HG03469 (cell line): ENCODE measurements around the gene TMEM108.

Experiments used
- ATAC-seq: cut with Tn5 transposase; IDR thresholded peaks from one replicate; pipeline ENCODE4 v1.9.1; 2021; ENCODE audit warnings: mild to moderate bottlenecking, moderate library complexity, moderate number of reproducible peaks; ENCODE audit not compliant: unreplicated experiment

Gene TMEM108

DNA sequence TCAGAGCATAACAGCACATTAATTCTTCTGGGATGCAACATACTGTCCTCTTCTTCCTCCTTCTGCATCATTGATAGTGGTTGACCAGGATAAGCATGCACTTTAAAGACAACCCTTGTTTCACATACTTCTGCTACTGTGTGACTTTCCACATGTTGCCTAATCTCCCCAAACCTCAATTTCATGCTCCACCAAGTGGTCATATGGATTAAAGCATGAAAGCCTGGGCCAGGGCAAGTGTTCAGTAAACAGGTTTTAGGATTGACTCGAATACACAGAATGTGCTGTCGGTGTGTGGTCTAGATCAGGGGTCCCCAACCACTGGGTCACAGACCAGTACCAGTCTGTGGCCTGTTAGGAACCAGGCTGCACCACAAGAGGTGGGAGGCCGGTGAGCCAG lies 339.2 kb downstream of the TMEM108 start:
- no peak for ATAC-seq

DNA sequence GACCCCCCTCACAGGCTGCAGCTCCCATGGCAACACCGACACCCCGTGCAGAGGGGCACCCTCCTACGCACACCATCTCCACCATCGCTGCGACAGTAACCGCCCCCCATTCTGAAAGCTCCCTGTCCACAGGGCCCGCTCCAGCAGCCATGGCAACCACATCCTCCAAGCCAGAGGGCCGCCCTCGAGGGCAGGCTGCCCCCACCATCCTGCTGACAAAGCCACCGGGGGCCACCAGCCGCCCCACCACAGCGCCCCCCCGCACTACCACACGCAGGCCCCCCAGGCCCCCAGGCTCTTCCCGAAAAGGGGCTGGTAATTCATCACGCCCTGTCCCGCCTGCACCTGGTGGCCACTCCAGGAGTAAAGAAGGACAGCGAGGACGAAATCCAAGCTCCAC lies 341.7 kb downstream of the TMEM108 start:
- no peak for ATAC-seq

DNA sequence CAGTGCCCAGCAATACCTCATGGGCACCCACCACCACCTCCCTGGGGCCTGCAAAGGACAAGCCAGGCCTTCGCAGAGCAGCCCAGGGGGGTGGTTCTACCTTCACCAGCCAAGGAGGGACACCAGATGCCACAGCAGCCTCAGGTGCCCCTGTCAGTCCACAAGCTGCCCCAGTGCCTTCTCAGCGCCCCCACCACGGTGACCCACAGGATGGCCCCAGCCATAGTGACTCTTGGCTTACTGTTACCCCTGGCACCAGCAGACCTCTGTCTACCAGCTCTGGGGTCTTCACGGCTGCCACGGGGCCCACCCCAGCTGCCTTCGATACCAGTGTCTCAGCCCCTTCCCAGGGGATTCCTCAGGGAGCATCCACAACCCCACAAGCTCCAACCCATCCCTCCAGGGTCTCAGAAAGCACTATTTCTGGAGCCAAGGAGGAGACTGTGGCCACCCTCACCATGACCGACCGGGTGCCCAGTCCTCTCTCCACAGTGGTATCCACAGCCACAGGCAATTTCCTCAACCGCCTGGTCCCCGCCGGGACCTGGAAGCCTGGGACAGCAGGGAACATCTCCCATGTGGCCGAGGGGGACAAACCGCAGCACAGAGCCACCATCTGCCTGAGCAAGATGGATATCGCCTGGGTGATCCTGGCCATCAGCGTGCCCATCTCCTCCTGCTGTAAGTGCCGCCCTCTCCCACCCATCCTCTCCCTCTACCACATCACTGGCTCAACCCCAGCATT lies 342.5 kb downstream of the TMEM108 start:
- no peak for ATAC-seq

DNA sequence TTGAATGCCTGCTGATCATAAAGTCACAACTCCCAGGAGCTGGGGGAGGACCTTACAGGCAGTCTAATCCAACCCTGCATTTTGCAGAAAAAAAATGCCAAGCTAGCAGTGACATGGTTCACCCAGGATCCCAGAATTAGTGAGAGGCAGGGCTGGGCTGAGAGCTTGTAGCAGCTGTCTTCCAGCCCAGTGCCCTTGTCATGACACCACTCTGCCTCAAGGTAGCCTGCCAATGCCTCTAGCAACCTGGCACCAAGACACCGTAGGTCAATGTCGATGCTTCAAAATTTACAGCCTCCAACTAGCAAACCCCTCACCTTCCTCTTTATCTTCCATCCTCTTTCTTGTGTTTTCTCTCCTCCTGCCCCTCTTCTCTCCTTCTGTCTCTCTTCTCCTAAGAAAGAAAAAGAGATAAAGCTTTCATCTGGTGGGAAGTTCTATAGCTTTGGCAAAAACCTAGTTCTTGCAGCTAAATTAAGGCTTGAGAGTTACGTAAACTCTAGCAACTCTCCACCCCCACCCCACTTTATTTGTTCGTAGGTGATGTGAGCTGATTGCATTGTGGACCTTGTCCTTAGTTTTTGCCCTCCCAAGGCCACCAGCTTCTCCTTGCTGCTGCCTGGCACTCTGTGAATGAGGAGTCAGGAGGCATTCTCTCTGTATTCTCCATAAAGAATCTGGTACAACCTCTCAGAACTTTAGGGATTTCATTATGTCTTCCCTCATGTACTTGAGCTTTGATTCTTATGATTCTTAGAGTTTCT lies 343.3 kb downstream of the TMEM108 start:
- no peak for ATAC-seq

DNA sequence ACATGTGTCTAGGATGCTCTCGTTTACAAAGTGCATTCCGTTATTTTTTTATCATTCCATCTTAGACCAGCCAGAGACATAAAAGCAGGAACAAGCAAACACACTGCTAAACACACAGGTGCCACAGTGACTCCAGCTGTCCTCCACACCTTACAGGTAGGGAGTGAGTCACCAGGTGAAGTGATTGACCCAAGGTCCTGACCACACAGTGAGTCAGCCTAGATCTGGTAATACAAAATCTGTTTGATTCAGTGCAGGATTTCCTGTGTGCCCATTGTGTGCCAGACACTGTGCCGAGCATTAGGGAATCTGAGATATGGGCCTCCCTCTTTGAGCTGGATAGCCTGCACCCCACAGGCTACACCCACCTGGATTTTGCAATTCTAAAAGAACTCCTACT lies 345.0 kb downstream of the TMEM108 start:
- no peak for ATAC-seq

DNA sequence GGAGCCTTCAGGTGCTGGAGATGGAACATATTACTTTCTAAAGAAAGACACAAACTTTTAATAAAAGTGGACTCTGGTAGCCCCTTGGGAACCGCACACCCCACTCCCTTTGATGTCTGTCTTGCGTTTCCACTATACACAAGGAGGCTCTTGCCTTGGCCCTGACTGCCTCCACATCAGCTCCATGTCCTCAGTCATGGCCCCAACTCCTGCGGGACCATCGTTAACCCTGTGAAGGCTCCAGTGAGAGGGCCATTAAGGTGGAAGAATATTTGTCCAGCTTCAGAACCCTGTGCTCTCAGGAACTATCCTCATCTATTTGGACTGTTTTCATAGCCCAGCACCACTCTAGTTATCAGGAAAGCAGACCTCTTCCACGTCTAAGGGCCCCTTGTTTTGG lies 345.6 kb downstream of the TMEM108 start:
- ATAC-seq, result no peak

DNA sequence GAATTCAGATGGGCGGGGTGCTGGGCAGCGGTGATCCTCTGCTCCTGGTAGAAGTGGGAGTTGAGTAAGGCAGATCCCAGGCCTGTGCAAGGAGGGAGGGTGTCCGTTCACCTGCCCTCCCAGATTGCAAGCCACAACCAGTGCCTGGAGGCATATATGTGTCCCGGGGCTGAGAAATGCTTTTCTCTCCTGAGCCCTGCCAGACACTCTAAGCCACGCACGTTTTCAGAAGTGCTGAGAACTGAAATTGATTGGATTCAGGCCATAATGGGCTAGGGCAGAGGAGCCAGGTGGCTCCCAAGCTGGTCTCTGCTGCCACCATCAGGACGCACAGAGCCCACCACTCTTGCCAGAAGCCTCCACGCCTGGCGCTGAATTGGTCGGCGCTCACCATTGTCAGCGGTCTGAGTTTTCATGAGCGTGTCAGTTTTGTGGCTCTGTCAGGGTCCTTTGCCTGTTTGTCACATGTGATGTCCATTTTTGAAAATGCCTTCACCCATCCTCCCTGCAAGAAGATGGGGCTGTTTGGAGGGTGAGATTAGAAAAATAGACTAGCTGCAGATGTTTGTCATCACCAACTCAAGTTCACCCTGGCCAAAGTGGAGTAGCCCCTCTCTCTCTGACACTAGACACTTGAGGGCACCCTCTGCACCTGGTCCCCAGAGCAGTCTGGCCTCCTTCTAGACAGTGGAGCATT lies 346.3 kb downstream of the TMEM108 start:
- no peak for ATAC-seq

DNA sequence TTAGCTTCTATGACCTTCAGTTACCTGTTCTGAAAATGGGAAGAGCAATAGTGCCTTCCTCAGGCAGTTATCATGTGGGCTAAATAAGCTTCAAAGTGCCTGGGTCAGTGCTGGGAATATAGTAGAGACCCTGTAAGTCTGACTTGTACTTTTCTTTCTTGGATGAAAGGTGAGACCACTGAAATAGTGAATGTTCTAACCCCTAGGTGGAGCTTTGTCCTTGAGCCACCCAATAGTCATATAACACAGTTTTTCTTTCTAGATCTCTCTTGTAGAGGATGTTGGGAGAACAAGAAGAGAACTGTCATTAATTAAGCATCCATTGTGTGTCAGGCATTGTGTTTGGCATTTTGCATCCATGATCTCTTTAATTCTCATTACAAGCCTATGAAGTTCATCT lies 348.7 kb downstream of the TMEM108 start:
- no peak for ATAC-seq

DNA sequence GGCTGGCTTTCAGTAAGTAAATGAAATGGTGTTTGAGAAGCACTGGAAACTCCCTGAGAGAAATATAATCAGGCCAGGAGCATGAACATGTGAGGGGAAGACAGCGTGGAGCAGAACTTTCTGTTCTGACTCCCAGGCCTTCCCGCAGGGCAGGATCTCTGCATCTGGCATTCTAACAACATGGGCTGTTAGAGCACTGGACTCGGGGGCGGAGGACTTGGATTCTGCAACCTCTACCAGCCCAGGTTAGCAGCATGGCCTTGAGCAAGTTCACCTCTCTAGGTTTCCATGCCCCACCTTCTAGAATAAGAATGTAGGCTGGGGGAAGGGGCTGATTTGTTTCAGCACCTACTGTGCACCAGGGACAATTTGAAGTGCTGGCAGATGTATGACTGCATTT lies 349.1 kb downstream of the TMEM108 start:
- ATAC-seq, result no peak

DNA sequence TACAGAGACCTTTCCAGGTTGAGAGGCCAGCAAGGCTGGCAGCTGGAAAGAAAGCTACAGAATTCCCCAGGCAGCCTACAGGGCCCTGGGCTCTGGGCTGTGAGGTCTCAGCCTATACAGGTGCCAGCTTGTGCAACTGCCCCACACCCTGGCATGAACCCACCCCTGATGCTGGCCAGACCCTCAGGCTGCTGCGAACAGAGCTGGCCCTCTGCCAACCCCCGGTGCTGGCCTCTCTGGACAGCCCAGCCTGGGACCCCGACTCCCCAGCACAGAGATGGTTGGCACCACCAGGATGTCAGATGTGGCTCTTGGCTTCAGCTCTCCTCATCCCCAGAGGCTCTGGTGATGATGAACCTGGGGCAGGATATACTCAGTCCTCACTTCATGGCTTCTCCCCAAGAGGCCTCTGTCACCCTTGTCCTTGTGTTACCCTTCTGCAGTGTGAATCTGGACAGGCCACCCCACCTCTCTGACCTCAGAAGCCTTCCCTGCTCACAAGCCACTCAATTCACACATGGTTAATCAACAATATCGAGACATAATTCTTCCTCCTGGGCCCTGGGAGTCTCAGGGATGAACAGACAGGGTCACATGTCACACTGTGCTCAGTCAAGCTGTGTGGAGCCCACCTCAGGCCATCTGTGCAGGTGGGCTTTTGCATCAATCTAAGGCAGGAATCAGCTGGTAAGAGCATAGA lies 350.7 kb downstream of the TMEM108 start:
- no peak for ATAC-seq

DNA sequence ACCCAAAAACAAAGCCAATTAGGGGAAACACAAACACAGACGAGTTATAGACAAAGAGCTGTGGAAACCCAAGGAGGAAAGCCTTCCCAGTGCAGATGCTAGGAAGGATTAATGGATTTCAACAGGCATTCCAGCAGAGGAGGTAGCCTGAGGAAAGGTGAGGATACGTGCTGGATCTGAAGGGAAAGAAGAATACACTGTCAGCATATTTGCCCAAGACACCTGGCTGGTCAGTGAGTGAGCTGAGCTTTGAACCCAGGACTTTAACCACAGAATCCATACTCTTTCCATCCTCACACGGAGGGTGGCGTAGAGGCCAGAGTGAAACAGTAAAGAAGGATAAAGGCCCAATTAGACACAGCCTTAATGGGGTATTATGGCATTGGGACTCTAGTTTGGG lies 352.5 kb downstream of the TMEM108 start:
- no peak for ATAC-seq

DNA sequence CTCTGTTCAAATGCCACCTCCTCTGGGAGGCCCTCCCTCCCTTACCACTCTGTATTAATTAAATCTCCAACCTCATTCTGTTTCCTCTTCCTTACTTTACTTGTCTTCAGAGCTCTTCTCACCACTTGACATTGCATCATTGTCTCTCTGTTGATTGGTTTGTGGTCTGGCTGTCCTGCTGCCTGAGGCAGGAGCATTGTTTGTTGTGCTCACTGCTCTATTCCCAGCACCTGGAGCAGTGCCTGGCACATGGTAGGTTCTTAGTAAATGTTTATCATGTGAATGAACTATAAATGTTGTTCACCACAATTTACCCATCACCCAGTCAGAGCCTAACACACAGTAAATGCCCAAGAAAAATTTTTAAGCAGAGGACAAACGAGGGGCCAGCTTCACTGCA lies 355.0 kb downstream of the TMEM108 start:
- no peak for ATAC-seq

DNA sequence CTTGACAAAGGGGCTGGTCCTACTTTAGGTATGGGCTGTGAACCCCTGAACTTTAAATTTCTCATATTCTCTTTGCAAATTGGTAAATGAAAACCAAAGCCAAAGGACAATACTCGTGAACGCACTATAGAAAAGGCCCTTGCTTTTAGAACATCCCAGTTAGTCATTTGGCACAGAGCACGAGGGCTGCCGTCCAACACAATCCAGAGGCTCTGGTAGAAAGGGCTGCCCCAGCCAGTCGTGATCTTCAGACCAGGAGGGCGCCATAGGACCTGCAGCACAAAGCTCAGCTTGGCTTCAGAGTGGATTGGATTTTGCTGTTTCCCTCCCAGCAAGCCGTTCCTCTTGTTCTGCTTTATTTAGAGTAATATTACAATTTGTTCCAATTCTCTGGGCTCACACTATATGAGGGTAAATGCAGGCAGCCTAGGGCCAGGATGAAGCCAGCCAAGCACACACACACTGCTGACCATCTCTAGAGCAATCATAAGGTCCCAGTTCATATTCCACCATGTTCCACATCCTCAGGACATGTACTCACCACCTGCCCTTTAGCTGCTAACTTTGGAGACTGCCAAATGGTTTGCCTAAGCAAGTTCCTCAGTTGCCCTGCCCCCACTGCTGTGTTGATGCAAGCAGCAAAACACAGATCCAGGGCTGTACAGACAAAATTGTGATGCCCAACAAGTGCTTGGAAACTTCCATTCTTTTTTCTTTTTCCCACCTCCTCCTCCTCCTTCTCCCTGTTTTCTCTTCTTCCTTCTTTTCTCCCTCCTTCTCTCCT lies 355.7 kb downstream of the TMEM108 start:
- ATAC-seq, result no peak

DNA sequence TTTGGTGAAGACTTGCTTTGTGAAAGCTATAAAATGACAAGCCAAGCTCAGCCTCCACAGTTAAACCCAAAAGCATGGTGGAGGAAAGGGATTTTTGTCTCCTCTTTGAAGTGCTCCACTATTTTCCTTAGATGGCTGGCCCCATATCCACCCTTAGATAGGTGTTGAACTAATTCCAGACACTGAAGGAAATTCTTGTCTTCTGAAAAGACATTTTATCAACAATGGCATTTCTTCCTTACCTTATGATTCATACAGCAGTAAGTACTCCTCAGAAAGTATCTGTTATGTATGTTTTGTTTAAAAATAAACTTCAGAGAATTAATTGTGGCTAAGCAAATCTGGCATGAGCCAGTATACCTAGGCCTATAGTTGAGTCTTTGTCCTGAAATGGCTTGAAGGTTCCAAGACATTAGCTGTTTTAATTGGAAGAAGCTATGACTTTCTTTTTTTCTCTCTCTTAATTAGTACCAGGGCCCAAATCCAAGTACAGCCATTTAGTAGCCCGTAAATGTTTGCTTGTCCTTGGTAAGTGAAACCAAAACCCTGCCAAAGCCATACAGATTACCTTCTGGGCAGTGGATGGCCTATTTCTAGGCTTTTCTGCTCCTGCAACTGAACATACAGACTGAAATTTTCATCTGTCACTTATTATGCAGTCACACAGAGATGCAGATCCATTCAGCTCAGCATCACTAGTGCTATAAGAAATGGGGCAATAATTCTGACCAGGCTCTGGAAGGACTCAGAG lies 356.5 kb downstream of the TMEM108 start:
- ATAC-seq, result no peak

DNA sequence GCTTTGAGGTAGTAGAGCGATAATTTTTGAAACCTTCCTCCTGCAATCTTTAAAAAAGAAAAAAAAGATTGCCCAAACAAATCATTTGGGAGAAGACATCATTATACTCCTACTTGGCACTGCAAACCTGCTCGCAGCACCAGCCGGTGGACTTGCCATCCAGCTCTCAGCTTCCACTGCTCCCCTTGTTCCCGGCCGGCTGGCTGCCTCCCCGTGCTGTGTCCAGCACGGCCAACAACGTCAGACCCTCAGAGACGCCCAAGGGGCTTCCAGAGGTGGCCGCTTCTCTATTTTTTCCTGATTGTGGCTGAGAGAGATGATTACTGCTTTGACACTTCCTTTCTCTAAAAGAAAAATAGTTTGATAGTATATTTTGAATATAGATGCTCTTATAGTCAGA lies 358.7 kb downstream of the TMEM108 start:
- no peak for ATAC-seq

DNA sequence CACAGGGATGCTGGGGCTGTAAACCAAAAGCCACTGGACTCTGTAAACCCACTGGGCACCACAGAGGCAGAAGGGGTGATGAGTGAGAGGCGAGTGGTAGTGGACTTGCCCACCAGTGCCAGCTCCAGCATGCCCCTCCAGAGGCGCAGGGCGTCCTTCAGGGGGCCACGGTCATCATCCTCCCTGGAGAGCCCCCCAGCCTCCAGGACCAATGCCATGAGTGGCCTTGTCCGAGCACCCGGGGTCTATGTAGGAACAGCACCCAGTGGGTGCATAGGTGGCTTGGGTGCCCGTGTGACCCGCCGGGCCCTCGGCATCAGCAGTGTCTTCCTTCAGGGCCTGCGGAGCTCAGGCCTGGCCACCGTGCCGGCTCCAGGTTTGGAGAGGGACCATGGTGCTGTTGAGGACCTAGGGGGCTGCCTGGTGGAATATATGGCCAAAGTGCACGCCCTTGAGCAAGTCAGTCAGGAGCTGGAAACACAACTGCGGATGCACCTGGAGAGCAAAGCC lies 361.9 kb downstream of the TMEM108 start, which contains the start of gene BFSP2:
TSS of gene BFSP2 (plus strand) at position 51 of the 510 bp plus-strand sequence. CDS start at position 79, 28 bp downstream.
- ATAC-seq, result no peak

DNA sequence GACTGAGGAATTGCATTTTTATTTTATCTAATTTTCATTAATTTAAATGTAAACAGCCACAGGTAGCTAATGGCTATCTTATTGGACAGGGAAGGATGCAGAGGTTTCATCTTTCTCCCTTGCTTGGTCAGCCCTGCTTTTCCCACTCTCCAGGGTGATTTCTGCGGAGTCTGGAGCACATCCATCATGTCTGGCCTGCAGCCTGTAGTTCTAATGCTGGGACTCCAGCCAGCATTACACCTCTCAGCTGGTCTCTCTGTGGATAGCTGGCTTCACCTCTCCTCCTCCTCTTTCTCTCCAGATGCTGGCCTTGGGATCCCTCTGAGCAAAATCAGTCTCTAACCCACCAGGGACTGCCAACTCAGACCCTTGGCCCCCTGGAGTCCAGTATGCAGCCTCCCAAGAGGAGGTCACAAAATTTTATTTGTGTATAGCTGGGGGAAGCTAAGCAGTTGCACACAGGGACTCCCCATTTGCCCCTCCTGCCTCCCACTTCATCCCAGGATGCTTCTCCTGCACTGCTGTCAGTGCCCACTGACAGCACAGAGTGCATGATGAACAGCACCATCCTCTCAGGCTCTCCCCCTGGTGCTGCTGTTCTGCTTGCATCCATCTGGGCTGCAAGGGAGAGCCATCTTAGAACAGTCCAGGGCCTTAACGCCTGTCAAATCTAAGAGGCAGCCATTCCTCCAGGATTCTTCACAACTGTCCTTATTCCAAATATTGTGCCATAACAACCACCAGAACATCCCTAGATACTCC lies 363.4 kb downstream of the TMEM108 start:
- no peak for ATAC-seq

DNA sequence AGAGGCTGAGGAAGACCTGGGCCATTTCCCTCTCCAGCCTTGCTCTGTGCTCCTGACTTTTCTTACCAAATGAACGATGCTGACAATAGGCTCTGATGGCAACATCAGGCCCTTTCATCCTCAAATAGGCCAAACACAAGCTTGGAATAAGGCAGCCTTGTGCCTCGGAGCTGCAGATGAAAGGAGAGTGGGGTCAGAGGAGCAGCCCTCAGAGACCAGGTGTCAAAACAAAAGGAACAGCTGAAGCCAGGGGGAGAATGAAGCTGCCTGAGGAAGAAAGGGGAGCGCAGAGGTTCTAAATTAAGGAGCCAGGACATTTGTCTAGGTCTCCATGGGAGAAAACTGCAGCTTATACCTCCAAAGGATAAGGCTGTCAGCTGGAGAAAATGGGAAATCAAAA lies 366.7 kb downstream of the TMEM108 start:
- ATAC-seq, result no peak

DNA sequence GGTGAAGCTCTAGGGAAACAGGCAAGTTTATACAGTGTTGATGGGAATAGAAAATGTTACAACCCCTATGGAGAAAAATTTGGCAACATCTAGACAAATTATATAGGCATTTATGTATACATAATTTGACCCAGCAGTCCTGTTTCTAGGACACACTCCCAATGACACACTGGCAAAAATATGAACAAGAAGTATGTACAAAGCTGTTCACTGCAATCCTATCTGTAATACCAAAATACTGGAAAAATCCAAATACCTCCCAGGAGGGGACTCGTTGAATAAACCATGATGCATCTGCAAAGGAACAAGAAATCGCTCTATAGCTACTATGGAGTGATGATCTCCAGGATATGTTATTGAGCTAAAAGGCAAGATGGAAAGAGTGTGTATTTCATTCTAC lies 370.2 kb downstream of the TMEM108 start:
- ATAC-seq, result no peak
